CD4-positive, alpha-beta T cell (primary cell): ENCODE data around the gene RHOA. TPM values are rescaled to one million over a fixed set of nuclear protein-coding genes. Genes with fewer than 3 reads are reported as not detected.

ENCODE experiments used
- ATAC-seq: fragments of 200-7000 bp; cut with Tn5 transposase; one replicate; pipeline ENCODE4 v1.10.0; 2022; ENCODE audit warnings: mild to moderate bottlenecking; ENCODE audit not compliant: poor library complexity
- CTCF ChIA-PET: fragments of 350-600 bp; sonication (Branson Sonifier 250); formaldehyde crosslinking; loops from one replicate; lab custom pipeline; 2021; ENCODE audit warnings: antibody characterized with exemption, inconsistent platforms; lab: Charles Lee
- POLR2A ChIA-PET: fragments of 350-600 bp; sonication (Branson Sonifier 250); formaldehyde crosslinking; loops from one replicate; lab custom pipeline; 2021; ENCODE audit warnings: antibody characterized with exemption, inconsistent platforms; lab: Charles Lee
- DNase-seq, 14 experiments: peaks; one replicate each; pipeline ENCODE4 v3.0.0-alpha.2; 2013 to 2020; ENCODE audit warnings: mixed read lengths in 2 of 14
- H3K27ac ChIP-seq, 2 donors: one replicate each; pipeline versions ENCODE4 v1.5.1 to v1.7.0; 2013; ENCODE audit warnings: low read length in 2 of 2, low read depth in 1 of 2, mild to moderate bottlenecking in 1 of 2
- H3K27me3 ChIP-seq, 2 experiments: 1 replicate in 1 of 2; 2 replicates in 1 of 2; pipeline versions ENCODE4 v1.6.1 to v1.7.0; 2013; ENCODE audit warnings: low read length in 2 of 2, control low read depth in 1 of 2, mild to moderate bottlenecking in 1 of 2, moderate library complexity in 1 of 2; ENCODE audit not compliant: insufficient read depth in 2 of 2, control insufficient read depth in 1 of 2
- H3K36me3 ChIP-seq: one replicate; pipeline ENCODE4 v1.6.1; 2013; ENCODE audit warnings: low read length, control low read depth; ENCODE audit not compliant: insufficient read depth
- H3K4me1 ChIP-seq: one replicate; pipeline ENCODE4 v1.6.1; 2013; ENCODE audit warnings: low read length, control low read depth; ENCODE audit not compliant: insufficient read depth
- H3K4me3 ChIP-seq: one replicate; pipeline ENCODE4 v1.5.1; 2013; ENCODE audit warnings: mild to moderate bottlenecking, low read length, moderate library complexity
- H3K9me3 ChIP-seq, 2 experiments: 1 replicate in 1 of 2; 2 replicates in 1 of 2; pipeline versions ENCODE4 v1.6.1 to v1.7.0; 2013; ENCODE audit warnings: low read length in 2 of 2, mild to moderate bottlenecking in 2 of 2, control low read depth in 1 of 2, moderate library complexity in 1 of 2; ENCODE audit not compliant: control insufficient read depth in 1 of 2, insufficient read depth in 1 of 2
- H3K27ac Mint-ChIP-seq: one replicate; pipeline ENCODE4 v1.8.0; 2020; ENCODE audit warnings: mixed read lengths
- H3K27me3 Mint-ChIP-seq: one replicate; pipeline ENCODE4 v1.8.0; 2021; ENCODE audit warnings: mixed read lengths
- H3K36me3 Mint-ChIP-seq: one replicate; pipeline ENCODE4 v1.8.0; 2021; ENCODE audit warnings: low read depth, mixed read lengths
- H3K4me1 Mint-ChIP-seq: one replicate; pipeline ENCODE4 v1.8.0; 2021; ENCODE audit warnings: low read depth, mixed read lengths
- H3K4me3 Mint-ChIP-seq: one replicate; pipeline ENCODE4 v1.8.0; 2020; ENCODE audit warnings: mild to moderate bottlenecking, mixed read lengths
- H3K9me3 Mint-ChIP-seq: one replicate; pipeline ENCODE4 v1.8.0; 2020; ENCODE audit warnings: mixed read lengths
- CTCF ChIP-seq: fragments of 200-600 bp; IDR thresholded peaks from one replicate; pipeline ENCODE4 v1.8.0; 2022; ENCODE audit warnings: antibody characterized with exemption, mild to moderate bottlenecking
- intact Hi-C, 2 experiments: fragments of 100-400 bp; cut with DNase I in 1 of 2; cut with micrococcal nuclease in 1 of 2; formaldehyde crosslinking; loops; one replicate each; pipeline versions ENCODE4 v1.15.1 to v1.9.0; 2023 to 2025; cut with DNase I, micrococcal nuclease
- total RNA-seq, 174 experiments: library from RNA in 2 of 174; stranded (reverse) in 2 of 174; gene quantifications; one replicate each; pipeline ENCODE4 v1.2.3 and lab custom pipeline; 2021 to 2026

The RHOA gene
- total RNA-seq, 2 experiments from 2014 or later = 256 to 271 TPM

DNA sequence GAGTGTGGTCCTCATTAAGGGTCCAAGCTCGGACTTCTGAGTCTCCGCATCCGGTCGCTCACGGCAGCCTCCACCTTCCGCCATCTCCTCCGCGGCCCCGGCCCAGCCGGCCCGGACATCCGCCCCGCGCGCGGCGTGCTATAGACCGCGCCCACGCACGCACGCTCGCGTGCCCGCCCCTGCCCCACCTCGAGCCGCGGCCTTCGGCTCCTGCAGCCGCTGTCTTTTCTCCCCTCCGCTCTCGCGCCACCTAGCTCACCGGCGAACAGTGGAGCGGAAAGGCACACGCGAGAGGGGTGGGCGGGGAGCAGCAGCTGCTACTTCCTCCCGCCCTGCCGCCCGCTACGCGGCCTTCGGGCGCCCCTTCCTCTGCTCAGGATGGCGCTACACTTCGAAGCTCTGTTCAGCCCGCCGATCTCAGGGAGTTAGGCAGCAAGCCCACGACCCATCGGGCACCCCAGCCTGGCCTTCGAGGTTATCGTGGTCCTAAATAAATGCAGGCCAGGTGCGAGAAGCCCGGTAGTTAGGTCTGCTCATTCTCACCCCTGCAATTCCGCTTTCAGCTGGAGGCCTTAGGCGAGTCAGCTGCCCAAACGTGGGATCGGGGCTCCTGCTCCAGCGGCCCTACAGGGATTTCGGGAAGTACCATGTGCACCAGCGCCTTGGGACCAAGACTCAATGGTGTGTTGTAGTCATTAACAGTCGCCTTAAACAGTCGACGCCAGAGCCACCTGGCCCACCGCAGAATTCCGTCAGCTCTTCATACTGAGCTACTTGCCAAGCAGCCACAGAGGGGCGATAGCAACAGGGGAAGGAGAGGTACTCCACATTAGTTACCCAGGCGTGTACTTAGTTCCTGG, 71.6 kb downstream of the RHOA start, which contains the start of gene USP4:
USP4 (minus strand) TSS at position 113 of the 860 bp plus-strand sequence; CDS start at position 84, 29 bp downstream.
- ChIA-PET CTCF (interaction anchor here (0.6 to 2.5 kb wide), 33 partner anchors 8 to 351 kb away, joined by 3 to 32 read pairs (median 3); partner anchors contain the start of genes DAG1, GPX1, NICN1 and RHOA), POLR2A (interaction anchor here (0.6 to 3.2 kb wide), 48 partner anchors 9 to 1252 kb away, joined by 3 to 82 read pairs (median 4); partner anchors contain the start of genes DAG1, GPX1, IMPDH2 and IP6K2)
- Mint-ChIP-seq H3K9me3 (no peaks in the 10 kb centered on the region), H3K4me3 (peak within 1 kb of the TSS; percentile 86), H3K36me3 (peaks cover 21% of the 10 kb centered on the region), H3K27me3 (no peaks in the 10 kb centered on the region), H3K27ac (peak within 1 kb of the TSS; percentile 91), H3K4me1 (peaks cover 53% of the 10 kb centered on the region)
- intact Hi-C loops = loop anchor here (1.0 to 5.0 kb wide), 7 partner anchors 18 to 337 kb away; partner anchors contain the start of genes GPX1 (in 2 of the 2), NICN1 (in 2 of the 2), TCTA (in 2 of the 2) and CCDC71 (in 1 of the 2)
- ATAC-seq (peak; percentile 84), DNase-seq (peak; percentile 82 to 97 (median 92))
- Histone ChIP-seq H3K27me3 (no peaks in the 10 kb centered on the region), H3K4me1 (peaks cover 69% of the 10 kb centered on the region), H3K36me3 (peaks cover 18% of the 10 kb centered on the region), H3K4me3 (peak within 1 kb of the TSS; percentile 90), H3K9me3 (no peaks in the 10 kb centered on the region), H3K27ac (peak within 1 kb of the TSS; percentile 95 to 98)
- TF ChIP-seq CTCF = peak; percentile 52

DNA sequence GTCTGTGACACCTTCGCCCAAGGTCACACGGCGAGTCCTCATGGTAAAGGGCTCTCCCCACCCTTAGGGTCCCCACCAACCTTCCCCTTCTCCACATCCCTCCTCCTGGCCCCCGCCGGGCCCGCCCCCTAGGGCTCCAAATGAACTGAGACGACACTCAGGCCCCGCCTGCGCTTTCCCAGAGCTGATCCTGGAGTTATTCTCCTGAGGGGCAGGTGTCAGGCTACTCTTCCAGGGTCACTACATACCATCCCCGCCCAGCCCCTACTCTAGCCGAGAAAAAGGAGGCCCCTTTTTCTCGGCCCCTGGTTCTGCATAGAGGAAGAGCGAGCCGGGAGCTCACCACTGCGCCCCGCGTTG, 72.2 kb downstream of the RHOA start:
- no peaks in the 10 kb centered on the region for H3K27me3 ChIP-seq
- Mint-ChIP-seq H3K27me3 (no peaks in the 10 kb centered on the region), H3K27ac (peak overlapping the region; percentile 91), H3K9me3 (no peaks in the 10 kb centered on the region), H3K4me1 (peaks cover 54% of the 10 kb centered on the region), H3K36me3 (peaks cover 27% of the 10 kb centered on the region), H3K4me3 (peak overlapping the region; percentile 86)
- peaks cover 63% of the 10 kb centered on the region for H3K4me1 ChIP-seq
- intact Hi-C loops = loop anchor here in 1 of 2 experiments (5.0 kb wide), 2 partner anchors 88 to 338 kb away; partner anchors contain the start of gene NICN1
- ATAC-seq = peak; percentile 0
- peak overlapping the region; percentile 95 to 98 for H3K27ac ChIP-seq
- no peaks in the 10 kb centered on the region for H3K9me3 ChIP-seq
- peak in 5 of 14 experiments; percentile 4 to 38 (median 10) for DNase-seq
- no peak for TF ChIP-seq CTCF
- CTCF ChIA-PET = interaction anchor here (1.0 to 2.5 kb wide), 14 partner anchors 14 to 131 kb away, joined by 3 to 32 read pairs (median 6); partner anchors contain the start of genes DAG1, GPX1, RHOA and TCTA
- POLR2A ChIA-PET = interaction anchor here (0.6 to 3.2 kb wide), 37 partner anchors 9 to 1251 kb away, joined by 3 to 82 read pairs (median 5); partner anchors contain the start of genes DAG1, GPX1, IP6K2 and KLHDC8B
- H3K4me3 ChIP-seq = peak overlapping the region; percentile 90
- H3K36me3 ChIP-seq = peaks cover 24% of the 10 kb centered on the region

DNA sequence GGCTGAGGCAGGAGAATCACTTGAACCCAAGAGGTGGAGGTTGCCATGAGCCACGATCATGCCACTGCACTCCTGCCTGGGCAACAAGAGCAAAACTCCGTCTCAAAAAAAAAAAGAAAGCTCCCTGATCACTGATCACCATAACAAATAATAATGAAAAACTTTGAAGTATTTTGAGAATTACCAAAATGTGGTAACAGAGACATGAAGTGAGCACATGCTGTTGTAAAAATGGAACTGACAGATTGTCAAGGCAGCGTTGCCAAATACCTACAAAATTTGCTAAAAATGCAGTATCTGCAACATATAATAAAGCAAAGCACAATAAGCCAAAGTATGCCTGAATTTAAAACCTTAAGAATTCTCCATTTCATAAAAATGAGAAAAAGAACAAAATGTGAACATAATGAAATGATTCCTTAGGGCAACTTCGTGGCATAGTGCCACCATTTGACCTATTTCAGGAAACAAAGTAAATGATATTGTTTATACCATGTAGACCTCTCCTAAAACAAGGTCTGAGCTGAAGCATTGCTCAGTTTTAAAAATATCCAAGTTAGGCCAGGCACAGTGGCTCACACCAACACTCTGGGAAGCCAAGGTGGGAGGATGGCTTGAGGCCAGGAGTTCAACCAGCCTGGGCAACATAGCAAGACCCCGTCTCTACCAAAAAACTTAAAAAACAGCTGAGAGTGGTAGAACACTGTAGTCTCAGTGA, 77.7 kb downstream of the RHOA start:
- Histone ChIP-seq H3K36me3 (peaks cover 71% of the 10 kb centered on the region), H3K27ac (no peak overlapping the region), H3K9me3 (no peaks in the 10 kb centered on the region), H3K27me3 (no peaks in the 10 kb centered on the region), H3K4me3 (no peak overlapping the region), H3K4me1 (peaks cover 39% of the 10 kb centered on the region)
- no peaks in the 10 kb centered on the region for H3K9me3 Mint-ChIP-seq
- ATAC-seq (no peak), DNase-seq (no peak)
- peaks cover 62% of the 10 kb centered on the region for H3K36me3 Mint-ChIP-seq
- ChIA-PET CTCF (no interaction called here), POLR2A (no interaction called here)
- H3K4me1 Mint-ChIP-seq = peaks cover 47% of the 10 kb centered on the region
- no peak overlapping the region for H3K4me3 Mint-ChIP-seq
- intact Hi-C loops = loop anchor here in 1 of 2 experiments (2.0 kb wide), 1 partner anchor 115 kb away; no protein-coding TSS in a partner anchor
- no peaks in the 10 kb centered on the region for H3K27me3 Mint-ChIP-seq
- no peak for TF ChIP-seq CTCF
- peak overlapping the region; percentile 88 for H3K27ac Mint-ChIP-seq
